Stimulated activated CD4-positive, alpha-beta T cell treated with anti-CD3 and anti-CD28 coated beads, TNF-alpha, amount 100 ng/mL, for 4 hours (primary cell): ENCODE measurements around the gene GALNT16.
A peak's percentile ranks its signal among the peaks of the same experiment; 100 is the strongest.
"Not testable (repeated sequence)": the region's sequence is repeated elsewhere in the genome, so short reads cannot be mapped to it uniquely, and the experiment has no call there.

ENCODE experiments used
- DNase-seq, 3 experiments: peaks; one replicate each; pipeline ENCODE4 v3.0.0-alpha.2; 2020; ENCODE audit warnings: low read depth in 3 of 3

The GALNT16 gene

GRCh38 chr14:69363055-69363454 lies 103.1 kb downstream of the GALNT16 start:
- no peak for DNase-seq

GRCh38 chr14:69363964-69364363 lies 104.0 kb downstream of the GALNT16 start:
- no peak for DNase-seq

GRCh38 chr14:69364378-69364777 lies 104.4 kb downstream of the GALNT16 start:
- DNase-seq: no peak

- no peak for DNase-seq
Measured at GRCh38 chr14:69366069-69366468, 106.1 kb downstream of the GALNT16 start.

- DNase-seq: no peak
Measured at GRCh38 chr14:69366761-69367160, 106.8 kb downstream of the GALNT16 start.

- DNase-seq: no peak
Measured at GRCh38 chr14:69368381-69368780, 108.4 kb downstream of the GALNT16 start.

GRCh38 chr14:69370061-69370460 lies 110.1 kb downstream of the GALNT16 start:
- no peak for DNase-seq

GRCh38 chr14:69372146-69372545 lies 112.2 kb downstream of the GALNT16 start:
- no peak for DNase-seq

GRCh38 chr14:69373104-69373503 lies 113.1 kb downstream of the GALNT16 start:
- DNase-seq: no peak

- no peak for DNase-seq
Measured at GRCh38 chr14:69374235-69374634, 114.3 kb downstream of the GALNT16 start.

- no peak for DNase-seq
Measured at GRCh38 chr14:69375182-69375581, 115.2 kb downstream of the GALNT16 start.

GRCh38 chr14:69375722-69376121 lies 115.8 kb downstream of the GALNT16 start:
- no peak for DNase-seq

- DNase-seq: no peak
Measured at GRCh38 chr14:69376439-69376838, 116.5 kb downstream of the GALNT16 start.

- no peak for DNase-seq
Measured at GRCh38 chr14:69378274-69378673, 118.3 kb downstream of the GALNT16 start.

- DNase-seq: no peak
Measured at GRCh38 chr14:69387311-69387710, 127.4 kb downstream of the GALNT16 start.

GRCh38 chr14:69391400-69391799 lies 131.4 kb downstream of the GALNT16 start:
- not testable (repeated sequence) for DNase-seq

- no peak for DNase-seq
Measured at GRCh38 chr14:69392481-69392880, 132.5 kb downstream of the GALNT16 start.

- DNase-seq: no peak
Measured at GRCh38 chr14:69395929-69396328, 136.0 kb downstream of the GALNT16 start.

GRCh38 chr14:69398053-69398817 lies 138.3 kb downstream of the GALNT16 start, which contains the start of the genes ERH and SLC39A9:
Gene ERH, minus strand, starts transcription at chr14:69398299. Its CDS starts 66 bp downstream, at chr14:69398233.
Gene SLC39A9, plus strand, starts transcription at chr14:69398692. Its CDS starts 678 bp downstream, at chr14:69399370.
- peak; percentile 75 to 86 (median 84) for DNase-seq

GRCh38 chr14:69398818-69399210 lies 138.9 kb downstream of the GALNT16 start:
- DNase-seq: no peak

GRCh38 chr14:69399750-69400149 lies 139.8 kb downstream of the GALNT16 start:
- no peak for DNase-seq

GRCh38 chr14:69400154-69400553 lies 140.2 kb downstream of the GALNT16 start:
- DNase-seq: no peak

- no peak for DNase-seq
Measured at GRCh38 chr14:69401841-69402240, 141.9 kb downstream of the GALNT16 start.

- no peak for DNase-seq
Measured at GRCh38 chr14:69404478-69404877, 144.5 kb downstream of the GALNT16 start.
